ENCODE data around the gene SP8. TPM values are rescaled to one million over a fixed set of nuclear protein-coding genes. Genes with fewer than 3 reads are reported as not detected.

SP8 gene
- total RNA-seq, 2 donors from 2014 or later, result not detected

- Histone ChIP-seq H3K4me1 (ENCODE audit: control insufficient read depth in 1 of 2, low read depth in 2 of 2) (peaks cover 25 to 35% of the 10 kb centered on the region in 2 donors), H3K27me3 (replicated peaks; ENCODE audit: insufficient read depth) (peaks cover 53% of the 10 kb centered on the region), H3K4me3 (no peak overlapping the region), H3K36me3 (no peaks in the 10 kb centered on the region), H3K9me3 (no peaks in the 10 kb centered on the region), H3K27ac (no peak overlapping the region)
- ATAC-seq (ENCODE audit: insufficient number of reproducible peaks, low FRiP score, low read depth), result no peak
- TF ChIP-seq CTCF (IDR thresholded peaks at IDR 0.05), result no peak
- DNase-seq (ENCODE audit: low spot score), result no peak
Observed at GRCh38 chr7:20788420-20788990, 1.8 kb upstream of the SP8 start.

GRCh38 chr7:20787660-20788419 lies 1.2 kb upstream of the SP8 start:
- DNase-seq (ENCODE audit: low spot score) (no peak), ATAC-seq (ENCODE audit: insufficient number of reproducible peaks, low FRiP score, low read depth) (no peak)
- Histone ChIP-seq H3K9me3 (no peaks in the 10 kb centered on the region), H3K36me3 (no peaks in the 10 kb centered on the region), H3K27ac (no peak overlapping the region), H3K4me1 (ENCODE audit: control insufficient read depth in 1 of 2, low read depth in 2 of 2) (peaks cover 25 to 35% of the 10 kb centered on the region in 2 donors), H3K27me3 (replicated peaks; ENCODE audit: insufficient read depth) (peaks cover 46% of the 10 kb centered on the region), H3K4me3 (no peak overlapping the region)
- TF ChIP-seq CTCF (IDR thresholded peaks at IDR 0.05), result no peak

GRCh38 chr7:20786421-20786778 lies 286 bp downstream of the SP8 start:
- DNase-seq (ENCODE audit: low spot score), result no peak
- TF ChIP-seq CTCF (IDR thresholded peaks at IDR 0.05), result no peak
- H3K27me3 ChIP-seq (replicated peaks; ENCODE audit: insufficient read depth), result peaks cover 36% of the 10 kb centered on the region
- H3K9me3 ChIP-seq, result no peaks in the 10 kb centered on the region
- no peaks in the 10 kb centered on the region for H3K36me3 ChIP-seq
- peak overlapping the region; percentile 63 for H3K4me3 ChIP-seq
- no peak overlapping the region for H3K27ac ChIP-seq
- H3K4me1 ChIP-seq (ENCODE audit: control insufficient read depth in 1 of 2, low read depth in 2 of 2), result peaks cover 25 to 35% of the 10 kb centered on the region in 2 donors
- no peak for ATAC-seq (ENCODE audit: insufficient number of reproducible peaks, low FRiP score, low read depth)

- TF ChIP-seq CTCF (IDR thresholded peaks at IDR 0.05), result no peak
Observed at GRCh38 chr7:20786049-20786412, 655 bp downstream of the SP8 start.

GRCh38 chr7:20785157-20786048 lies 1.3 kb downstream of the SP8 start:
- Histone ChIP-seq H3K27me3 (replicated peaks; ENCODE audit: insufficient read depth) (peaks cover 29% of the 10 kb centered on the region), H3K4me1 (ENCODE audit: control insufficient read depth in 1 of 2, low read depth in 2 of 2) (peaks cover 25 to 35% of the 10 kb centered on the region in 2 donors), H3K27ac (no peak overlapping the region), H3K36me3 (no peaks in the 10 kb centered on the region), H3K4me3 (peak overlapping the region; percentile 63), H3K9me3 (no peaks in the 10 kb centered on the region)
- DNase-seq (ENCODE audit: low spot score) (no peak), ATAC-seq (ENCODE audit: insufficient number of reproducible peaks, low FRiP score, low read depth) (no peak)
- no peak for TF ChIP-seq CTCF (IDR thresholded peaks at IDR 0.05)

More at GRCh38 chr7:20786049-20786412, 655 bp downstream of the SP8 start:
- no peak for ATAC-seq (ENCODE audit: insufficient number of reproducible peaks, low FRiP score, low read depth)
- DNase-seq (ENCODE audit: low spot score), result no peak
- Histone ChIP-seq H3K9me3 (no peaks in the 10 kb centered on the region), H3K4me3 (peak overlapping the region; percentile 63), H3K36me3 (no peaks in the 10 kb centered on the region), H3K27ac (no peak overlapping the region), H3K27me3 (replicated peaks; ENCODE audit: insufficient read depth) (peaks cover 32% of the 10 kb centered on the region), H3K4me1 (ENCODE audit: control insufficient read depth in 1 of 2, low read depth in 2 of 2) (peaks cover 25 to 35% of the 10 kb centered on the region in 2 donors)
